GM12878 (cell line): ENCODE results near the gene ATP8A1. TPM values are rescaled to one million over a fixed set of nuclear protein-coding genes. Genes with fewer than 3 reads are reported as not detected.
A peak's percentile ranks its signal among the peaks of the same experiment; 100 is the strongest.

ENCODE experiments used
- ATAC-seq: fragments of 200-7000 bp; cut with Tn5 transposase; 3 replicates; pipeline ENCODE4 v1.9.1; 2020; ENCODE audit warnings: mild to moderate bottlenecking, moderate library complexity
- BruUV-seq: library from RNA; stranded (reverse); fragments of 400-500 nt; replicated peaks from 2 replicates; lab custom pipeline; 2021; lab: Mats Ljungman, UMichigan
- CTCF ChIA-PET: fragments of 300-600 bp; sonication (Branson Sonifier 250); formaldehyde crosslinking; extraction: SDS; loops from one replicate; lab custom pipeline; 2021; ENCODE audit warnings: inconsistent platforms; lab: Yijun Ruan, JAX
- POLR2A ChIA-PET: fragments of 350-600 bp; formaldehyde crosslinking; extraction: SDS; loops from one replicate; lab custom pipeline; 2021; ENCODE audit warnings: inconsistent platforms; lab: Charles Lee
- RAD21 ChIA-PET: fragments of 300-600 bp; sonication (Branson Sonifier 250); formaldehyde crosslinking; loops from one replicate; lab custom pipeline; 2023; ENCODE audit warnings: antibody characterized with exemption; ENCODE audit not compliant: unreplicated experiment; lab: Charles Lee
- SMC1A ChIA-PET: fragments of 300-600 bp; sonication (Branson Sonifier 250); formaldehyde crosslinking; loops from one replicate; lab custom pipeline; 2023; ENCODE audit not compliant: unreplicated experiment, uncharacterized antibody; lab: Charles Lee
- DNase-seq: peaks from one replicate; pipeline ENCODE4 v3.0.0-alpha.2; 2011; ENCODE audit warnings: low read depth, low spot score
- FAIRE-seq: peaks from 3 replicates; lab custom pipeline; 2011; peaks lifted over from hg19 to GRCh38; lab: Jason Lieb, UNC
- H2AFZ ChIP-seq: 2 replicates; pipeline ENCODE4 v1.6.0; 2011; ENCODE audit warnings: low read depth, low read length, control low read depth; ENCODE audit not compliant: control insufficient read depth
- H3K27ac ChIP-seq: 2 replicates; pipeline ENCODE4 v1.5.1; 2011; ENCODE audit warnings: control low read depth; ENCODE audit not compliant: control insufficient read depth, insufficient read depth
- H3K27me3 ChIP-seq, 2 experiments: replicated peaks in 1 of 2; 2 replicates each; pipeline versions ENCODE4 v1.6.0 to v1.6.1; 2011; ENCODE audit warnings: low read length in 1 of 2; ENCODE audit not compliant: control insufficient read depth in 2 of 2, insufficient read depth in 2 of 2
- H3K36me3 ChIP-seq, 2 experiments: 2 replicates each; pipeline ENCODE4 v1.5.1; 2011; ENCODE audit warnings: low read length in 1 of 2; ENCODE audit not compliant: control insufficient read depth in 2 of 2, insufficient read depth in 2 of 2
- H3K4me1 ChIP-seq: 2 replicates; pipeline ENCODE4 v1.6.1; 2011; ENCODE audit warnings: mild to moderate bottlenecking, low read length, moderate library complexity, mixed read lengths; ENCODE audit not compliant: control insufficient read depth, insufficient read depth
- H3K4me2 ChIP-seq: 2 replicates; pipeline ENCODE4 v1.6.0; 2011; ENCODE audit warnings: control low read depth; ENCODE audit not compliant: control insufficient read depth, insufficient read depth
- H3K4me3 ChIP-seq: fragments of 200-600 bp; sonication (generic); 2 replicates; pipeline ENCODE4 v1.5.1; 2016
- H3K79me2 ChIP-seq: 2 replicates; pipeline ENCODE4 v1.6.0; 2011; ENCODE audit warnings: low read length; ENCODE audit not compliant: control insufficient read depth, insufficient read depth
- H3K9ac ChIP-seq: 2 replicates; pipeline ENCODE4 v1.8.0; 2011; ENCODE audit warnings: low read length, control low read depth, mixed read lengths; ENCODE audit not compliant: control insufficient read depth, insufficient read depth
- H3K9me3 ChIP-seq: replicated peaks from 3 replicates; pipeline ENCODE4 v1.5.1; 2011; ENCODE audit warnings: mild to moderate bottlenecking, low read length; ENCODE audit not compliant: control insufficient read depth, insufficient read depth
- H4K20me1 ChIP-seq: 2 replicates; pipeline ENCODE4 v1.6.0; 2011; ENCODE audit not compliant: control insufficient read depth, insufficient read depth
- IKZF1 ChIP-seq: fragments of 450-650 bp; conservative IDR thresholded peaks from 2 replicates; pipeline ENCODE4 v1.6.1; 2017; ENCODE audit warnings: antibody characterized with exemption, mild to moderate bottlenecking
- KDM1A ChIP-seq: fragments of 200-600 bp; sonication (generic); IDR thresholded peaks from 2 replicates; pipeline ENCODE4 v1.6.1; 2016; ENCODE audit warnings: borderline replicate concordance
- KLF5 ChIP-seq: fragments of 450-650 bp; IDR thresholded peaks from 2 replicates; pipeline ENCODE4 v1.6.1; 2014; ENCODE audit warnings: mild to moderate bottlenecking; ENCODE audit not compliant: partially characterized antibody
- MEF2A ChIP-seq: IDR thresholded peaks from 2 replicates; pipeline ENCODE4 v1.6.1; 2011; ENCODE audit warnings: low read depth, mild to moderate bottlenecking, low read length, moderate library complexity; ENCODE audit not compliant: insufficient read depth
- RFX5 ChIP-seq: IDR thresholded peaks from 2 replicates; pipeline ENCODE4 v1.6.1; 2011; ENCODE audit warnings: low read depth, low read length, improper control_type of control experiment
- SIN3A ChIP-seq: IDR thresholded peaks from 2 replicates; pipeline ENCODE4 v1.6.1; 2012; ENCODE audit warnings: low read depth, low read length, improper control_type of control experiment
- WRNIP1 ChIP-seq: IDR thresholded peaks from 2 replicates; pipeline ENCODE4 v1.6.1; 2011; ENCODE audit warnings: low read depth, low read length, improper control_type of control experiment, borderline replicate concordance
- WGBS: methylation state at CpG from one replicate; pipeline ENCODE4 v1.1.6; 2016; ENCODE audit warnings: low lambda C conversion rate; ENCODE audit not compliant: insufficient replicate concordance, insufficient coverage; ENCODE audit errors: missing lambda C conversion rate; 5-methylcytosine and 5-hydroxymethylcytosine counted together
- in situ Hi-C: fragments of 300-500 bp; cut with MboI; formaldehyde crosslinking; loops from 9 replicates; pipeline ENCODE4 v1.14.3; 2018; ENCODE audit warnings: mixed read lengths
- intact Hi-C: fragments of 100-400 bp; cut with micrococcal nuclease; formaldehyde crosslinking; loops from one replicate; pipeline ENCODE4 v1.14.2; 2022; ENCODE audit not compliant: unreplicated experiment
- polyA plus RNA-seq, 11 experiments: library from polyadenylated mRNA; depleted of rRNA in 4 of 11; unstranded in 6 of 11; stranded (reverse) in 5 of 11; fragments of >200 nt; fragmentation: Nextera tagmentation in 4 of 11; fragmentation: Illumina TruSeq in 1 of 11; extraction: Ambion mirVana in 4 of 11; extraction: Trizol in 1 of 11; gene quantifications; 1 replicate in 1 of 11; 2 replicates in 10 of 11; pipeline versions ENCODE4 v1.2.1 to v1.2.3, GENCODE V29; 2011 to 2016; ENCODE audit warnings: inconsistent platforms in 2 of 11, missing spikeins in 2 of 11, low read depth in 1 of 11
- total RNA-seq, 4 experiments: library from RNA; depleted of rRNA in 3 of 4; stranded (reverse); fragments of >200 nt in 3 of 4; fragmentation: Illumina TruSeq in 1 of 4; extraction: Trizol in 1 of 4; gene quantifications; 2 replicates each; pipeline versions ENCODE4 v1.2.1 to v1.2.3, GENCODE V29; 2013 to 2021

The ATP8A1 gene
- total and polyA plus RNA-seq, 10 of the 15 experiments (the other 5 are each of a cell fraction or from before 2014, with no cell fraction given): 9.0 to 116 (median 37.3) TPM

- 89% methylated on average over 3 of the region's 3 CpGs for WGBS
- no TSS peak for BruUV-seq
- SMC1A ChIA-PET: interaction anchor here (1.0 to 20.0 kb wide), 11 partner anchors 6 to 47 kb away, joined by 3 to 478 read pairs (median 6); partner anchors contain the start of gene ATP8A1
- TF ChIP-seq RFX5: no peak
- TF ChIP-seq IKZF1: no peak
- TF ChIP-seq WRNIP1: 0 out of 2 replicates have a peak, but pooled peaks have one; percentile 50
- TF ChIP-seq KLF5: no peak
- TF ChIP-seq MEF2A: no peak
- TF ChIP-seq KDM1A: no peak
- TF ChIP-seq SIN3A: no peak
- Histone ChIP-seq H3K79me2 (peaks cover 93% of the 10 kb centered on the region), H3K4me2 (peak overlapping the region; percentile 73), H3K27me3 (no peaks in the 10 kb centered on the region), H3K9ac (no peak overlapping the region), H3K27ac (peak overlapping the region; percentile 98), H3K9me3 (peaks cover 2% of the 10 kb centered on the region; the same call in 1 of the 3 replicates), H3K4me1 (peaks cover 67% of the 10 kb centered on the region), H4K20me1 (no peaks in the 10 kb centered on the region), H3K4me3 (no peak overlapping the region; the same call in 1 of the 2 replicates), H2AFZ (no peak overlapping the region), H3K36me3 (peaks cover 0 to 7% of the 10 kb centered on the region in 2 experiments; a peak in 3 of 4 replicates)
- CTCF ChIA-PET: interaction anchor here (1.1 to 14.7 kb wide), 6 partner anchors 7 to 68 kb away, joined by 4 to 113 read pairs (median 6); partner anchors contain the start of gene ATP8A1
- ATAC-seq (no peak), FAIRE-seq (no peak), DNase-seq (no peak)
- POLR2A ChIA-PET: interaction anchor here (0.5 to 15.0 kb wide), 5 partner anchors 5 to 154 kb away, joined by 5 to 254 read pairs (median 95); partner anchors contain the start of gene ATP8A1
- intact Hi-C loops: no loop called here
- in situ Hi-C loops: loop anchor here (25.0 kb wide), 1 partner anchor 1974 kb away; no protein-coding TSS in a partner anchor
- RAD21 ChIA-PET: interaction anchor here (1.5 to 16.5 kb wide), 6 partner anchors 9 to 68 kb away, joined by 7 to 252 read pairs (median 22); partner anchors contain the start of gene ATP8A1
These were observed 20.3 kb downstream of the ATP8A1 start for GRCh38 chr4:42636645-42636949.
